Lung (tissue), 12 donors: ENCODE data around the gene KIF14. TPM values are rescaled to one million over a fixed set of nuclear protein-coding genes. Genes with fewer than 3 reads are reported as not detected.

Source experiments
- ATAC-seq: fragments of 200-7000 bp; cut with Tn5 transposase; one replicate; pipeline ENCODE4 v1.9.1; 2020; ENCODE audit warnings: moderate number of reproducible peaks; ENCODE audit not compliant: insufficient read depth, low FRiP score
- DNase-seq, 3 donors: peaks; one replicate each; pipeline ENCODE4 v3.0.0-alpha.2; 2013 to 2017
- H3K27ac ChIP-seq, 2 donors: one replicate each; pipeline ENCODE4 v1.5.1; 2013; ENCODE audit warnings: mild to moderate bottlenecking in 2 of 2, moderate library complexity in 2 of 2, control low read depth in 1 of 2, inconsistent platforms in 1 of 2, low read depth in 1 of 2, low read length in 1 of 2
- H3K27me3 ChIP-seq, 3 donors: one replicate each; pipeline ENCODE4 v1.5.1; 2013; ENCODE audit warnings: low read length in 2 of 3; ENCODE audit not compliant: control insufficient read depth in 3 of 3, insufficient read depth in 3 of 3
- H3K36me3 ChIP-seq, 4 donors: one replicate each; pipeline ENCODE4 v1.5.1; 2013; ENCODE audit warnings: low read length in 4 of 4, mild to moderate bottlenecking in 1 of 4, moderate library complexity in 1 of 4; ENCODE audit not compliant: control insufficient read depth in 4 of 4, insufficient read depth in 4 of 4
- H3K4me1 ChIP-seq, 5 donors: one replicate each; pipeline ENCODE4 v1.5.1; 2013; ENCODE audit warnings: low read length in 5 of 5, mild to moderate bottlenecking in 2 of 5, moderate library complexity in 1 of 5; ENCODE audit not compliant: control insufficient read depth in 5 of 5, insufficient read depth in 5 of 5
- H3K4me3 ChIP-seq: one replicate; pipeline ENCODE4 v1.5.1; 2013; ENCODE audit warnings: mild to moderate bottlenecking, control low read depth, moderate library complexity
- H3K9ac ChIP-seq, 2 donors: one replicate each; pipeline ENCODE4 v1.5.1; 2013; ENCODE audit warnings: low read length in 2 of 2, control low read depth in 1 of 2; ENCODE audit not compliant: insufficient read depth in 1 of 2
- H3K9me3 ChIP-seq, 4 donors: one replicate each; pipeline ENCODE4 v1.5.1; 2013; ENCODE audit warnings: low read length in 3 of 4, mild to moderate bottlenecking in 1 of 4, moderate library complexity in 1 of 4; ENCODE audit not compliant: control insufficient read depth in 4 of 4, insufficient read depth in 3 of 4
- WGBS, 2 donors: extraction: QIAGEN DNeasy Blood & Tissue Kit; methylation state at CpG; one replicate each; pipeline ENCODE4 v1.1.7; 2013; 5-methylcytosine and 5-hydroxymethylcytosine counted together
- polyA plus RNA-seq, 2 donors: library from polyadenylated mRNA; stranded (reverse); fragments of 200-250 nt; gene quantifications; one replicate each; pipeline ENCODE4 v1.2.1, GENCODE V29; 2013
- total RNA-seq, 2 donors: library from RNA; depleted of rRNA in 1 of 2; stranded (reverse); fragments of >200 nt in 1 of 2; gene quantifications; one replicate each; pipeline ENCODE4 v1.2.1, GENCODE V29; 2014 to 2021
- TF ChIP-seq, protein P1 (sequence below): IDR thresholded peaks from 2 replicates; pipeline ENCODE4 v1.5.1; 2012; ENCODE audit warnings: mild to moderate bottlenecking; ENCODE audit errors: control extremely low read depth, extremely low read depth
- donor health status: control.
- donor health status: control.
- donor health status: Bipolar disorder and iron deficiency.
- donor health status: healthy.
- donor health status: DM: yes; HTN: yes; CAD: no.

The KIF14 gene
- total and polyA plus RNA-seq, 4 donors, result 0.16 to 2.5 (median 0.32) TPM

GRCh38 chr1:200627575-200628222 lies 7.1 kb upstream of the KIF14 start:
- ATAC-seq, result no peak
- TF ChIP-seq, protein P1, sequence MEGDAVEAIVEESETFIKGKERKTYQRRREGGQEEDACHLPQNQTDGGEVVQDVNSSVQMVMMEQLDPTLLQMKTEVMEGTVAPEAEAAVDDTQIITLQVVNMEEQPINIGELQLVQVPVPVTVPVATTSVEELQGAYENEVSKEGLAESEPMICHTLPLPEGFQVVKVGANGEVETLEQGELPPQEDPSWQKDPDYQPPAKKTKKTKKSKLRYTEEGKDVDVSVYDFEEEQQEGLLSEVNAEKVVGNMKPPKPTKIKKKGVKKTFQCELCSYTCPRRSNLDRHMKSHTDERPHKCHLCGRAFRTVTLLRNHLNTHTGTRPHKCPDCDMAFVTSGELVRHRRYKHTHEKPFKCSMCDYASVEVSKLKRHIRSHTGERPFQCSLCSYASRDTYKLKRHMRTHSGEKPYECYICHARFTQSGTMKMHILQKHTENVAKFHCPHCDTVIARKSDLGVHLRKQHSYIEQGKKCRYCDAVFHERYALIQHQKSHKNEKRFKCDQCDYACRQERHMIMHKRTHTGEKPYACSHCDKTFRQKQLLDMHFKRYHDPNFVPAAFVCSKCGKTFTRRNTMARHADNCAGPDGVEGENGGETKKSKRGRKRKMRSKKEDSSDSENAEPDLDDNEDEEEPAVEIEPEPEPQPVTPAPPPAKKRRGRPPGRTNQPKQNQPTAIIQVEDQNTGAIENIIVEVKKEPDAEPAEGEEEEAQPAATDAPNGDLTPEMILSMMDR, result no peak
- H3K36me3 ChIP-seq, result no peaks in the 10 kb centered on the region

DNA sequence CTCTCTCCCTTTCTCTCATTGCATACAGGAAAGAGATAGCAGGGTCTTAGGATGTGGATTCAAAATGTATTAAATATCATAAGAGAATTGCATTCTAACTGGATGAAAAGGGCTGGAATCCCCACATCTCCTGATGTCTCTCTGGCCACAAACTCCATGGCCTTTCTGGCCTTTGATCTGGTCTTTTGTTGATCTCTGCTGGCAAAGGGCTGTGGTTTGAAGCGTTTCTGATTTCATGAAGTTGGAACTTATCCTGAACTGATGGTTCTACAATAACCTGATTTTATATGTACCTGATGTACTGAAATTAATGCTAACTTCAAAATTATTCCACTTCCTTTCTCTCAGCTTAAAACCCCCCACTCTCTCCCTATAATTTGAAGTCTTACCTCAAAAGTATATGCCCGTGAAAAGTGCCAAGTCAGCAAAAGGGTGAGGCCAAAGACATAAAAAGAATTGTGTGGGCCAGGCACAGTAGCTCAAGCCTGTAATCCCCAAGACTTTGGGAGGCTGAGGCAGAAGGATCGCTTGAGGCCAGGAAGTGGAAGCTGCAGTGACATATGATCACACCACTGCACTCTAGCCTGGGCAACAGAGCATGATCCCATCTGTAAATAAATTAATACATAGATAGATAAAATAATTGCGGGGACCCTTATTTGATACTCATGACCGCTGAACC lies 6.4 kb upstream of the KIF14 start:
- H3K27me3 ChIP-seq, result no peaks in the 10 kb centered on the region
- peaks cover 0 to 3% (median 1%) of the 10 kb centered on the region in 5 donors for H3K4me1 ChIP-seq
- H3K27ac ChIP-seq, result no peak overlapping the region
- no peak overlapping the region for H3K9ac ChIP-seq
- H3K4me3 ChIP-seq, result no peak overlapping the region
- DNase-seq (no peak), ATAC-seq (no peak)
- WGBS, 2 donors, result 76 to 78% methylated on average over 5 of the region's 5 CpGs
- TF ChIP-seq, protein P1, result no peak
- no peaks in the 10 kb centered on the region for H3K36me3 ChIP-seq
- H3K9me3 ChIP-seq, result no peaks in the 10 kb centered on the region

More at GRCh38 chr1:200627575-200628222, 7.1 kb upstream of the KIF14 start:
- Histone ChIP-seq H3K4me1 (peaks cover 0 to 3% (median 1%) of the 10 kb centered on the region in 5 donors), H3K4me3 (no peak overlapping the region), H3K9me3 (no peaks in the 10 kb centered on the region), H3K9ac (no peak overlapping the region), H3K27me3 (no peaks in the 10 kb centered on the region), H3K27ac (no peak overlapping the region)
- WGBS, 2 donors, result 82 to 100% methylated on average over 1 of the region's 1 CpG
- DNase-seq, result no peak

- TF ChIP-seq, protein P1, result no peak
- Histone ChIP-seq H3K9me3 (no peaks in the 10 kb centered on the region), H3K9ac (peak overlapping the region in 1 of 2 donors; percentile 9), H3K4me1 (peaks cover 0 to 3% (median 1%) of the 10 kb centered on the region in 5 donors), H3K27ac (no peak overlapping the region), H3K36me3 (no peaks in the 10 kb centered on the region), H3K27me3 (no peaks in the 10 kb centered on the region), H3K4me3 (no peak overlapping the region)
- 10 to 25% methylated on average over 1 of the region's 1 CpG for WGBS, 2 donors
- ATAC-seq (no peak), DNase-seq (no peak)
These were observed 4.9 kb upstream of the KIF14 start for GRCh38 chr1:200625381-200625824.
